Measurements from ENCODE around the gene ATP1A3.

ATP1A3 gene

GRCh38 chr19:41998246-41999020 lies 4.4 kb upstream of the ATP1A3 start:
- H3K27me3 ChIP-seq (ENCODE audit: insufficient read depth, low read length, poor library complexity): peaks cover 22% of the 10 kb centered on the region
- DNase-seq: peak; percentile 59
- no peak overlapping the region for H3K23ac ChIP-seq (ENCODE audit: low read length)
- no peak overlapping the region for H3K56ac ChIP-seq (ENCODE audit: low read length)
- no peak overlapping the region for H2BK120ac ChIP-seq (ENCODE audit: low read depth, low read length)
- no peak overlapping the region for H4K5ac ChIP-seq (ENCODE audit: low read length)
- no peak overlapping the region for H3K4me3 ChIP-seq (ENCODE audit: low read length)
- no peak overlapping the region for H3K27ac ChIP-seq (ENCODE audit: low read depth, low read length)
- WGBS (ENCODE audit: extremely low coverage, insufficient coverage, low lambda C conversion rate): no CpG with 5 or more reads among the region's 64 CpGs
- no peak overlapping the region for H3K18ac ChIP-seq (ENCODE audit: low read length)
- H2BK15ac ChIP-seq (replicated peaks; ENCODE audit: low read depth): no peak overlapping the region
- no peak overlapping the region for H3K4ac ChIP-seq (ENCODE audit: low read depth, low read length)
- no peaks in the 10 kb centered on the region for H3K79me2 ChIP-seq (ENCODE audit: control insufficient read depth, insufficient read depth, low read length)
- H3K4me2 ChIP-seq (ENCODE audit: low read length): peak overlapping the region; percentile 25
- H3K79me1 ChIP-seq (ENCODE audit: low read length): no peaks in the 10 kb centered on the region
- peaks cover 2% of the 10 kb centered on the region for H3K4me1 ChIP-seq (ENCODE audit: control insufficient read depth, low read depth, low read length)
- no peak overlapping the region for H3K9ac ChIP-seq (ENCODE audit: low read length)
- H4K8ac ChIP-seq (ENCODE audit: low read depth, low read length): no peak overlapping the region
- no peak overlapping the region for H2BK5ac ChIP-seq (ENCODE audit: low read length)
- H3K36me3 ChIP-seq (ENCODE audit: control insufficient read depth, insufficient read depth, low read length): no peaks in the 10 kb centered on the region
- no peak overlapping the region for H2AK5ac ChIP-seq (ENCODE audit: low read length)

- H4K5ac ChIP-seq (ENCODE audit: low read length): no peak overlapping the region
- H3K18ac ChIP-seq (ENCODE audit: low read length): no peak overlapping the region
- H3K36me3 ChIP-seq (ENCODE audit: control insufficient read depth, insufficient read depth, low read length): no peaks in the 10 kb centered on the region
- no peak overlapping the region for H3K4me2 ChIP-seq (ENCODE audit: low read length)
- peaks cover 2% of the 10 kb centered on the region for H3K4me1 ChIP-seq (ENCODE audit: control insufficient read depth, low read depth, low read length)
- H3K27ac ChIP-seq (ENCODE audit: low read depth, low read length): no peak overlapping the region
- H3K4ac ChIP-seq (ENCODE audit: low read depth, low read length): no peak overlapping the region
- H3K27me3 ChIP-seq (ENCODE audit: insufficient read depth, low read length, poor library complexity): peaks cover 22% of the 10 kb centered on the region
- no peak overlapping the region for H2BK120ac ChIP-seq (ENCODE audit: low read depth, low read length)
- H3K23ac ChIP-seq (ENCODE audit: low read length): no peak overlapping the region
- no peak overlapping the region for H3K9ac ChIP-seq (ENCODE audit: low read length)
- H3K56ac ChIP-seq (ENCODE audit: low read length): no peak overlapping the region
- no peak overlapping the region for H4K8ac ChIP-seq (ENCODE audit: low read depth, low read length)
- DNase-seq: no peak
- no peaks in the 10 kb centered on the region for H3K79me2 ChIP-seq (ENCODE audit: control insufficient read depth, insufficient read depth, low read length)
- no CpG with 5 or more reads among the region's 14 CpGs for WGBS (ENCODE audit: extremely low coverage, insufficient coverage, low lambda C conversion rate)
- no peak overlapping the region for H2AK5ac ChIP-seq (ENCODE audit: low read length)
- H2BK15ac ChIP-seq (replicated peaks; ENCODE audit: low read depth): no peak overlapping the region
- H2BK5ac ChIP-seq (ENCODE audit: low read length): no peak overlapping the region
- no peak overlapping the region for H3K4me3 ChIP-seq (ENCODE audit: low read length)
- H3K79me1 ChIP-seq (ENCODE audit: low read length): no peaks in the 10 kb centered on the region
These were observed 3.8 kb upstream of the ATP1A3 start for GRCh38 chr19:41997851-41998229.

GRCh38 chr19:41997121-41997850 lies 3.3 kb upstream of the ATP1A3 start:
- H3K4me3 ChIP-seq (ENCODE audit: low read length): no peak overlapping the region
- H3K9ac ChIP-seq (ENCODE audit: low read length): no peak overlapping the region
- peaks cover 22% of the 10 kb centered on the region for H3K27me3 ChIP-seq (ENCODE audit: insufficient read depth, low read length, poor library complexity)
- no peak overlapping the region for H3K23ac ChIP-seq (ENCODE audit: low read length)
- no peak overlapping the region for H4K5ac ChIP-seq (ENCODE audit: low read length)
- no peak overlapping the region for H2BK15ac ChIP-seq (replicated peaks; ENCODE audit: low read depth)
- H3K56ac ChIP-seq (ENCODE audit: low read length): no peak overlapping the region
- H3K4me2 ChIP-seq (ENCODE audit: low read length): no peak overlapping the region
- peaks cover 2% of the 10 kb centered on the region for H3K4me1 ChIP-seq (ENCODE audit: control insufficient read depth, low read depth, low read length)
- peak; percentile 76 for DNase-seq
- no peak overlapping the region for H2BK120ac ChIP-seq (ENCODE audit: low read depth, low read length)
- no peaks in the 10 kb centered on the region for H3K79me2 ChIP-seq (ENCODE audit: control insufficient read depth, insufficient read depth, low read length)
- no peak overlapping the region for H2BK5ac ChIP-seq (ENCODE audit: low read length)
- H3K79me1 ChIP-seq (ENCODE audit: low read length): no peaks in the 10 kb centered on the region
- no CpG with 5 or more reads among the region's 35 CpGs for WGBS (ENCODE audit: extremely low coverage, insufficient coverage, low lambda C conversion rate)
- H3K36me3 ChIP-seq (ENCODE audit: control insufficient read depth, insufficient read depth, low read length): no peaks in the 10 kb centered on the region
- H3K18ac ChIP-seq (ENCODE audit: low read length): no peak overlapping the region
- H4K8ac ChIP-seq (ENCODE audit: low read depth, low read length): no peak overlapping the region
- no peak overlapping the region for H3K4ac ChIP-seq (ENCODE audit: low read depth, low read length)
- no peak overlapping the region for H2AK5ac ChIP-seq (ENCODE audit: low read length)
- H3K27ac ChIP-seq (ENCODE audit: low read depth, low read length): no peak overlapping the region

- H2AK5ac ChIP-seq (ENCODE audit: low read length): no peak overlapping the region
- H3K4me1 ChIP-seq (ENCODE audit: control insufficient read depth, low read depth, low read length): peaks cover 2% of the 10 kb centered on the region
- no peak overlapping the region for H3K9ac ChIP-seq (ENCODE audit: low read length)
- H3K27me3 ChIP-seq (ENCODE audit: insufficient read depth, low read length, poor library complexity): peaks cover 22% of the 10 kb centered on the region
- H3K4ac ChIP-seq (ENCODE audit: low read depth, low read length): no peak overlapping the region
- no peak overlapping the region for H4K5ac ChIP-seq (ENCODE audit: low read length)
- H3K4me3 ChIP-seq (ENCODE audit: low read length): no peak overlapping the region
- H2BK15ac ChIP-seq (replicated peaks; ENCODE audit: low read depth): no peak overlapping the region
- no peak overlapping the region for H3K23ac ChIP-seq (ENCODE audit: low read length)
- no peak overlapping the region for H3K56ac ChIP-seq (ENCODE audit: low read length)
- DNase-seq: peak; percentile 89
- H3K36me3 ChIP-seq (ENCODE audit: control insufficient read depth, insufficient read depth, low read length): no peaks in the 10 kb centered on the region
- H2BK120ac ChIP-seq (ENCODE audit: low read depth, low read length): no peak overlapping the region
- no peak overlapping the region for H3K18ac ChIP-seq (ENCODE audit: low read length)
- no peak overlapping the region for H2BK5ac ChIP-seq (ENCODE audit: low read length)
- no peak overlapping the region for H4K8ac ChIP-seq (ENCODE audit: low read depth, low read length)
- no peak overlapping the region for H3K4me2 ChIP-seq (ENCODE audit: low read length)
- no CpG with 5 or more reads among the region's 12 CpGs for WGBS (ENCODE audit: extremely low coverage, insufficient coverage, low lambda C conversion rate)
- no peak overlapping the region for H3K27ac ChIP-seq (ENCODE audit: low read depth, low read length)
- no peaks in the 10 kb centered on the region for H3K79me1 ChIP-seq (ENCODE audit: low read length)
- no peaks in the 10 kb centered on the region for H3K79me2 ChIP-seq (ENCODE audit: control insufficient read depth, insufficient read depth, low read length)
These were observed 2.1 kb upstream of the ATP1A3 start for GRCh38 chr19:41995959-41996797.

GRCh38 chr19:41994994-41995958 lies 1.2 kb upstream of the ATP1A3 start:
- H3K4me3 ChIP-seq (ENCODE audit: low read length): no peak overlapping the region
- no peak overlapping the region for H4K5ac ChIP-seq (ENCODE audit: low read length)
- WGBS (ENCODE audit: extremely low coverage, insufficient coverage, low lambda C conversion rate): 100% methylated on average over 2 of the region's 19 CpGs
- H2BK120ac ChIP-seq (ENCODE audit: low read depth, low read length): no peak overlapping the region
- H3K23ac ChIP-seq (ENCODE audit: low read length): no peak overlapping the region
- no peak overlapping the region for H3K9ac ChIP-seq (ENCODE audit: low read length)
- H3K4ac ChIP-seq (ENCODE audit: low read depth, low read length): no peak overlapping the region
- H4K8ac ChIP-seq (ENCODE audit: low read depth, low read length): no peak overlapping the region
- no peak overlapping the region for H2AK5ac ChIP-seq (ENCODE audit: low read length)
- no peaks in the 10 kb centered on the region for H3K79me2 ChIP-seq (ENCODE audit: control insufficient read depth, insufficient read depth, low read length)
- peaks cover 2% of the 10 kb centered on the region for H3K4me1 ChIP-seq (ENCODE audit: control insufficient read depth, low read depth, low read length)
- H3K36me3 ChIP-seq (ENCODE audit: control insufficient read depth, insufficient read depth, low read length): no peaks in the 10 kb centered on the region
- H2BK15ac ChIP-seq (replicated peaks; ENCODE audit: low read depth): no peak overlapping the region
- H3K4me2 ChIP-seq (ENCODE audit: low read length): no peak overlapping the region
- DNase-seq: no peak
- no peak overlapping the region for H2BK5ac ChIP-seq (ENCODE audit: low read length)
- H3K56ac ChIP-seq (ENCODE audit: low read length): no peak overlapping the region
- no peak overlapping the region for H3K18ac ChIP-seq (ENCODE audit: low read length)
- H3K79me1 ChIP-seq (ENCODE audit: low read length): no peaks in the 10 kb centered on the region
- H3K27me3 ChIP-seq (ENCODE audit: insufficient read depth, low read length, poor library complexity): peaks cover 22% of the 10 kb centered on the region
- H3K27ac ChIP-seq (ENCODE audit: low read depth, low read length): no peak overlapping the region

Measured in mesendoderm (in vitro differentiated cells).